GM18951 (cell line): Measurements from ENCODE around the gene RPS6KB1.
"Not testable (repeated sequence)": the region's sequence is repeated elsewhere in the genome, so short reads cannot be mapped to it uniquely, and the experiment has no call there.

Experiments used
- POLR2A ChIP-seq: IDR thresholded peaks from 4 replicates; pipeline ENCODE4 v1.6.1; 2011; ENCODE audit warnings: mild to moderate bottlenecking; ENCODE audit not compliant: insufficient read length, insufficient read depth; ENCODE audit errors: extremely low read depth
- in situ Hi-C: fragments of 300-500 bp; cut with MboI; formaldehyde crosslinking; loops from one replicate; pipeline ENCODE4 v1.12.0; 2022; ENCODE audit warnings: low sequenced_read_pairs, mixed read lengths, inconsistent platforms; ENCODE audit not compliant: unreplicated experiment

Gene RPS6KB1

GRCh38 chr17:59892924-59893675 is at the start of gene RPS6KB1, which contains the start of gene TUBD1:
RPS6KB1 (plus strand) TSS chr17:59893121; CDS start chr17:59893185, 64 bp downstream.
TUBD1 (minus strand) TSS chr17:59892943; CDS start chr17:59891002, 1,941 bp downstream.
- in situ Hi-C loops = no loop called here
- TF ChIP-seq POLR2A = peak; percentile 97

DNA sequence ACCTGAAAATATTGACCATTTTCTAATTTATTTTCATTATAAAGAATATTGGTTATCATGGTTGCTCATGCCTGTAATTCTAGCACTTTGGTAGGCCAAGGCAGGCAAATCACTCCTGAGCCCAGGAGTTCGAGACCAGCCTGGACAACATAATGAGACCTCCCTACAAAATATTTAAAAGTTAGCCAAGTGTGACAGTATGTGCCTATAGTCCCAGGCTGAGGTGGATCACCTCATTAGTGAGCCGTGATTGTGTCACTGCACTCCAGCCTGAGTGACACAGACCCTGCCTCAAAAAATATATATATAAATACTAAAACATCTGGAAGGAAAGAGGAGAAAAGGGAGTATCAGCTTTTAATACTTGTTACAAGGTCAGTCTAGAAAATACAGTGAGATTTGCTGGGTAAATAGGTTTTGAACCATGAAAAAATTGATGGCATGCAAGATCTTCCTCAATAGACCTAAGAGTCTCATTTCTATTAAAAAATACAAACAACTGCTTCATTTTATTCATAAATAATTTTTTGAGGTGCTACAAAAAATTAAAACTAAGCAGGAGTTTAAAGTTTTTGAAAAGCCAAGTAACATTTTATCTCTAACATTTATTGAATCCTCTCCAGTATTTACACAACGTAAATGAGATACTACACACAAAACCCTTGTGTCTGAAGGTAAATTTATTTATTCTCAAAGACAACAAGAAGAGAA is 47.9 kb upstream of the RPS6KB1 start:
- TF ChIP-seq POLR2A = no peak
- in situ Hi-C loops = no loop called here

DNA sequence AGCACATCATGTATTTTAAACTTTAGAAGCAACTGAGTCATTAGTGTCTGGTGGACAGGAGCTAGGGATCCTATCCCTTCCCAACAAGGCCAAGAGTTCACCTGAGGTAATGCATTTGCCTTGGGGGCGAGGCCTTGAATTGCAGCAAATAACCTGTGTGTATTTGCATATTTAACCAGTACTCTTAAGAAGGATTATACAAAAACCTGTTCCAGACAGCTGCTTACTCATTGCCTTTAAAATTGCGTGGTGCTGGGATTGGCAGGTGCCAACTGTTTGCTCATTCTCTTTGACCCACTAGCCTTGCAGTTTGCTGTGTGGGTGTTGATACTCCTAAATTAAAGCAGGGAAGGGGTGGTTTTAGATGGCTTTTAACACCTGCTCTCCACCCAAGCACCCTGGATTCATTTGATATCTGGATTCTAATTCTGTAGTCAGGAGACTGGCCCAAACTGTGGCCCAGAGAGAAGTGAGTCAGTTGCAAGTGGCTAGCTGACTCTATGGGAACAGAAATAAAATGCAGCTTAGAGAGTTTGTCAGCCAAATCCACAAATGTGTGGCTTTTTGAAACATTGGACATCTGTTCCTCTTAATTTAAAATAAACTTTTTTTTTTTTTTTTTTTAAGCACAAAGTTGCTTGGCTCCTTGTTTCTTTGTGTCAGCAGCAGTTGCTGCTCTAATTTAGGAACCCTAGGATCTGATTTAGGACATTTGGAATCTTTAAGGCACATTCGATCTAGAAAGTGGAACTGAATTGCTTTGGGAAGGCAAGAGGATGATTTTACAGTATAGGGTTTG is 47.1 kb upstream of the RPS6KB1 start:
- no peak for TF ChIP-seq POLR2A
- in situ Hi-C loops = no loop called here

DNA sequence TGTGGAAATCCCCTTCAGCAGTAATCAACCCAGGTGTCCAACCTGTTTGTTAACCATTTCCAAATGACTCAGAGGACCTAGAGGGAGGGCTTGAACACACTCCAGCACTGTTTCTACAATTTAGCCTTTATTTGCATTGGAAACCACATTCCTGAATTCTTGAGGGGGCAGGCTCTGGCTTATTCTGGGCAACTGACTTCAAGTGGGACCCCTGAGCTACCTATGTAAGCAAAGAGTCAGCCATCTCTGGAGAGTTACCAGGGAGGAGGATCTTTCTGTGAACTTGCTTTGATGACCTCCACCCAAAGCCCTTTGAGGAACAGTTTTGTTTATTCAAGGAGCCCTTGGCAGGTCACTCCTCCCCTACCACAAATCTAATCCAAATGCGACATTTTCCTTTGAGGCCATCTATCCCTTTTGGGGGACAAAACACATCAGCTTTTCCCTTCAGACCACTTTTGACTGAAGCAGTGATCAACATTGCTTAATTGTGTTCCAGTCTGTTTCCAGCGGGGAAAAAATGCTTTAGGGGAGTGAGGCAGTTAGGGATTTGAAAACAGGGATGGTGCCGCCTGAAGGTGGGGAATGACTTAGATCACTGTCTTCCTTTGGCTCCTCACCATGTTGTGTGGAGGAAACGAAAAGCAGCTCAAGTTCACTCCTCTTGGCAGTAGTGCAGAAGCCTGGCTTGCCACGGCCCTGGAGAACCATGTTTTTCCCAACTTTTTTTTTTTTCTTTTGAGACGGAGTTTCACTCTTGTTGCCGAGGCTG is 46.3 kb upstream of the RPS6KB1 start:
- in situ Hi-C loops = no loop called here
- TF ChIP-seq POLR2A = peak; percentile 38

- in situ Hi-C loops = no loop called here
Observed at GRCh38 chr17:59848385-59848668, 44.6 kb upstream of the RPS6KB1 start.

DNA sequence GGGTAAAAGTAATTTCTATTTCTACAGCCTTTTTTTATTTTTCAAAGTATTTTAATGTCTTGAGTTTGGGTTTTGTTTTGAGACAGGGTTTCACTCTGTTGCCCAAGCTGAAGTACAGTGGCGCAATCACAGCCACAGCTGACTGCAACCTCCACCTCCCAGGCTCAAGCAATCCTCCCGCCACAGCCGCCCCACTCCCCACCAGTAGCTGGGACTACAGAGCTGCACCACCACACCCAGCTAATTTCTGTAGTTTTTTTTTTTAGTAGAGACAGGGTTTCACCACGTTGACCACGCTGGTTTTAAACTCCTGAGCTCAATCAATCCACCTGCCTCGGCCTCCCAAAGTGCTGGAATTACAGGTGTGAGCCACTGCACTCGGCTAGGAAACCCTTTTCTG is 44.1 kb upstream of the RPS6KB1 start:
- no peak for TF ChIP-seq POLR2A
- in situ Hi-C loops = no loop called here

More at GRCh38 chr17:59848385-59848668, 44.6 kb upstream of the RPS6KB1 start:
- no peak for TF ChIP-seq POLR2A

DNA sequence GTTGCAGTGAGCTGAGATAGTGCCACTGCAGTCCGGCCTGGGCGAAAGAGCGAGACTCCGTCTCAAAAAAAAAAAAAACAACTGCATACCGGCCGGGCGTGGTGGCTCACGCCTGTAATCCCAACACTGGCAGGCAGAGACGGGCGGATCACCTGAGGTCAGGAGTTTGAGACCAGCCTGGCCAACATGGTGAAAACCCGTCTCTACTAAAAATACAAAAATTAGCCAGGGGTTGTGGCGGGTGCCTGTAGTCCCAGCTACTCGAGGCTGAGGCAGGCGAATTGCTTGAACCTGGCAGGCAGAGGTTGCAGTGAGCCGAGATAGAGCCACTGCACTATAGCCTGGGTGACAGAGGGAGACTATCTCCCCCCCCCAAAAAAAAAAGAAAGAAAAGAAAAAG is 42.6 kb upstream of the RPS6KB1 start:
- in situ Hi-C loops = not testable (repeated sequence)

GRCh38 chr17:59851439-59852375 is 41.2 kb upstream of the RPS6KB1 start:
- no peak for TF ChIP-seq POLR2A
- in situ Hi-C loops = no loop called here

DNA sequence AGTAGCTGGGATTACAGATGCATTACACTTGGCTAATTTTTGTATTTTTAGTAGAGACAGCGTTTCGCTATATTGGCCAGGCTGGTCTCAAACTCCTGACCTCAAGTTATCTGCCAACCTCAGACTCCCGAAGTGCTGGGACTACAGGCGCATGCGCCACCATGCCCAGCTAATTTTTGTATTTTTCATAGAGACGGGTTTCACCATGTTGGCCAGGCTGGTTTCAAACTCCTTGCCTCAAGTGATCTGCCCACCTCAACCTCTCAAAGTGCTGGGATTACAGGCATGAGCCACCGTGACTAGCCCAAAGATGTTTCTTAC is 40.1 kb upstream of the RPS6KB1 start:
- in situ Hi-C loops = not testable (repeated sequence)

DNA sequence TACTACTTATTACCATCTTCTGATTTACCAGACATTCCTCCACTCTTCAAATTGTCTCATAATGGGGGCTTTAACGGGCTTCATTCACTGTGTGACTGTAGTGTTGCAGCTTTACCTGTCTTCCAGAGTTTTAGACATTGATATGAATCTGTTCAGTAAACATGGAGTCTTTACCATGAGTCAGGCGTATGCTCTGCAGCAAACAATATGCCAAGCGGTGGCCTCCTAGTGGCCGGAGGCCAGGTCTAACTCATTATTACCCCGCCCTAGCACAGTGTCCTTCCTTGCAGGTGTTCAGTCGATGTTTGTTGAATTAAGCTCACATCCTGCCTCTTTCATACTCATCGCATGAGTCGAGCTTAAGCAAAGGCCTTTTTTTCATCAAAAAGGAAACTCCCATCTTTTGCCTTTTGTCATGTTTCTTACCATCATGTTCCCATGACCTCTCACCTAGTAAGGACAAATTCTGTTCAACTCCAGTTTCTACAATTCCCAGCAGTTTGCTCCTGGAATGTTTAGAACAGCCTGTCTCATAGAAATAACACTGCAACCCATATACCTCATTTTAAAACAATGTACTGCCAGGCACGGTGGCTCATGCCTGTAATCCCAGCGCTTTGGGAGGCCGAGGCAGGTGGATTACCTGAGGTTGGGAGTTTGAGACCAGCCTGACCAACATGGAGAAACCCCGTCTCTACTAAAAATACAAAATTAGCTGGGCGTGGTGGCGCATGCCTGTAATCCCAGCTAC is 39.6 kb upstream of the RPS6KB1 start:
- TF ChIP-seq POLR2A = no peak
- in situ Hi-C loops = no loop called here

DNA sequence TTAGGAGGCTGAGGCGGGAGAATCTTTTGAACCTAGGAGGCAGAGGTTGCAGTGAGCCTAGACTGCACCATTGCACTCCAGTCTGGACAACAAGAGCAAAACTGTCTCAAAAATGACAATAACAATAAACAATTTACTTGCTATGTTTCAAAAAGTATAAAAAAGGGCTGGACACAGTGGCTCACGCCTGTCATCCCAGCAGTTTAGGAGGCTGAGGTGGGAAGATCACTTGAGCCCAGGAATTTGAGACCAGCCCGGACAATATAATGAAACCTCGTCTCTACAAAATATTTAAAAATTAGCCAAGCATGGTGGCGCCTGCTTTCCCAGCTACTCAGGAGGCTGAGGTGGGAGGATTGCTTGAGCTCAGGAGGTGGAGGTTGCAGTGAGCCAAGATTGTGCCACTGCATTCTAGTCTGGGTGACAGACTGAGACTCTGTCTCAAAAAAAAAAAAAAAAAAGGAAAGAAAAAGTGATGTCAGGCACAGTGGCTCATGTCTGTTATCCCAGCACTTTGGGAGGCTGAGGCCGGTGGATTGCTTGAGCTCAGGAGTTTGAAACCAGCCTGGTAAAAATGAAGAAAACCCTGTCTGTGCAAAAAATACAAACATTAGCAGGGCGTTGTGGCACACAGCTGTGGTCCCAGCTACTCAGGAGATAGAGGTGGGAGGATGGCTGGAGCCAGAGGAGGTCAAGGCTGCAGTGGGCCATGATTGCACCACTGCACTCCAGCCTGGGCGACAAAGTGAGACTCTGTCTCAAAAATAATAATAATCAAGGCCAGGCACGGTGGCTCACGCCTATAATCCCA is 38.8 kb upstream of the RPS6KB1 start:
- in situ Hi-C loops = not testable (repeated sequence)
